NCI-H748 treated with DMSO at 0.1 percent for 48 hours (cell line): ENCODE measurements around the gene CTNNA1.
"Not testable (repeated sequence)": the region's sequence is repeated elsewhere in the genome, so short reads cannot be mapped to it uniquely, and the experiment has no call there.

Experiments used
- DNase-seq: peaks from one replicate; lab custom pipeline; 2025; lab: John Stamatoyannopoulos, UW

CTNNA1 gene

GRCh38 chr5:138724470-138725146 lies 28.6 kb upstream of the CTNNA1 start:
- no peak for DNase-seq

- peak; percentile 54 for DNase-seq
Observed at GRCh38 chr5:138725153-138725817, 27.9 kb upstream of the CTNNA1 start.

- no peak for DNase-seq
Observed at GRCh38 chr5:138725818-138726416, 27.3 kb upstream of the CTNNA1 start.

- no peak for DNase-seq
Observed at GRCh38 chr5:138726848-138727247, 26.4 kb upstream of the CTNNA1 start.

- DNase-seq: not testable (repeated sequence)
Observed at GRCh38 chr5:138730496-138730895, 22.7 kb upstream of the CTNNA1 start.

GRCh38 chr5:138732466-138732865 lies 20.8 kb upstream of the CTNNA1 start:
- DNase-seq: no peak

GRCh38 chr5:138732933-138733332 lies 20.3 kb upstream of the CTNNA1 start:
- no peak for DNase-seq

GRCh38 chr5:138733509-138733908 lies 19.7 kb upstream of the CTNNA1 start:
- DNase-seq: no peak

- no peak for DNase-seq
Observed at GRCh38 chr5:138736293-138736692, 16.9 kb upstream of the CTNNA1 start.

GRCh38 chr5:138737494-138738265 lies 15.5 kb upstream of the CTNNA1 start:
- DNase-seq: no peak

- DNase-seq: no peak
Observed at GRCh38 chr5:138738399-138738798, 14.8 kb upstream of the CTNNA1 start.

- DNase-seq: no peak
Observed at GRCh38 chr5:138739938-138740337, 13.3 kb upstream of the CTNNA1 start.

- DNase-seq: no peak
Observed at GRCh38 chr5:138743484-138743883, 9.7 kb upstream of the CTNNA1 start.

GRCh38 chr5:138745268-138745667 lies 8.0 kb upstream of the CTNNA1 start:
- no peak for DNase-seq

- no peak for DNase-seq
Observed at GRCh38 chr5:138748630-138749081, 4.6 kb upstream of the CTNNA1 start.

- not testable (repeated sequence) for DNase-seq
Observed at GRCh38 chr5:138751344-138751743, 1.9 kb upstream of the CTNNA1 start.

- DNase-seq: no peak
Observed at GRCh38 chr5:138752341-138752950, 779 bp upstream of the CTNNA1 start.

- peak; percentile 85 for DNase-seq
Observed at GRCh38 chr5:138753794-138754698, 821 bp downstream of the CTNNA1 start.

GRCh38 chr5:138754699-138755057 lies 1.5 kb downstream of the CTNNA1 start:
- no peak for DNase-seq

- no peak for DNase-seq
Observed at GRCh38 chr5:138755084-138755748, 2.0 kb downstream of the CTNNA1 start.
